NCI-H526 (cell line): ENCODE measurements around the gene AOAH.

Experiments
- DNase-seq, 2 experiments: peaks; one replicate each; lab custom pipeline; 2025; lab: John Stamatoyannopoulos, UW

AOAH gene

DNA sequence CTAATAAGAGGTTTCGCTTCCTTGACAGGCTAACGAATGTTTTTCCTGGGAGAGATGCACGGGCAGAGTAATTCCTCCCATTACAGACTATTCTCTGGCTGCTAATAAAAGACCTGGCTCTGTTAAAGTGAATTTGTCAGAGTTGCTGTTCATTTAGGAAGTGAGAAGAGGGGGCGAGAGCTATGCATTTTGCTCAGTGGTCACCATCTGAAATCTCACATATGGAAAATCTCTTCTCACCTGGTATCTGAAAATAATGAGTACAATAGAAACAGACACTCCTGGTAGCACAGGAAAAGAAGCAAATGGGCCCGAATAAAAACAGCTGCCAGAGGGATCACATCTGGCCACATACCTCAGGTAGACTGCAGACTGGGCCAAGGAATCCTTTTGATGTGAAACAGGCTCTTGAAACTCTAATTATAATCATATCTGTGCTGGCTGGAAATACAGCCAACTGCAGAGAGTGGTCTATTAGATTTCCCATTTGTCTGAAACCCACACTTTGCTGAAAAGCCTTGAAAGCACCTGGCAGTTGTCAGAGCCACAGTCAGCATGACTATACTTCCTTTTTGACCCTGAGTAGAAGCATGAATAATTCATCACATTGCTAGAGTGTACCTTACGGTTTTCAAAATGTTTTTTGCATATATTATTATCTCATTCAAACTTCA, 33.6 kb downstream of the AOAH start:
- DNase-seq, result no peak

DNA sequence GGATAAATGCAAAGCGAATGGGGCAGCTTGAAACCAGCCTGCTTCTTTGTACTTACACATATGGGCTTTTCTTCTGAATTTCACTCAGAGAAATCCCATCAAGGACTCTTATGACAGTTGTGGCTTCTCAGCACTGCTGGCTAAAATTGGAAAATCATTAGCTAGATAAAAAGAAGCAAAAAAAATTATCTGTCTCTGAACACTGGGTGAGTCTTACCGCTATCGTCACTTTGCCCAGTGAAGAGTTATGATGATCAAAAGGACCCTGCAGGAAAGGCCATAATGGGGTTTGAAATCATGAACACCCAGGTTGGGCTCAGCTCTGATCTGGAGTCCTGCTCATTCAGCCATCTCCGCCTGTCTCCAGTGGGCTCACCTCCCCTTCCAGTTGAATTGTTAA, 34.3 kb downstream of the AOAH start:
- DNase-seq, result no peak

DNA sequence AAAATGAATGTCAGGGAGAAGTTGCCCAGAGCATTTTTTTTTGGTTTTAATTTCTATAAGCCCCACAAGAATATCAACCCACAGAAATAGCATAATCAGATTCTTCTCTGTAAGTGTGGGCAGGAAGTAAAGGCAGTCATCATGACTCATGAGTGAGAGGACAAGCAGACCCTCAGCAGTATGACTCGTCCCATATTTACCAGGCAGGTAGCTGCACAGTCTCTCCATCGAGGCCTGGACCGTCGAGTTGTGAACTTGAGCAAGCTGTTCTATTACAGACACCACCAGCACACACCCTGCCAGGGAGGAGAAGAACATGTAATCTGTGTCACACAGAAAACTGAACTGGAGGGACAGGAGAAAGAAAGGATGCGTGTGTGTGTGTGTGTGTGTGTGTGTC, 37.8 kb downstream of the AOAH start:
- DNase-seq, result no peak

DNA sequence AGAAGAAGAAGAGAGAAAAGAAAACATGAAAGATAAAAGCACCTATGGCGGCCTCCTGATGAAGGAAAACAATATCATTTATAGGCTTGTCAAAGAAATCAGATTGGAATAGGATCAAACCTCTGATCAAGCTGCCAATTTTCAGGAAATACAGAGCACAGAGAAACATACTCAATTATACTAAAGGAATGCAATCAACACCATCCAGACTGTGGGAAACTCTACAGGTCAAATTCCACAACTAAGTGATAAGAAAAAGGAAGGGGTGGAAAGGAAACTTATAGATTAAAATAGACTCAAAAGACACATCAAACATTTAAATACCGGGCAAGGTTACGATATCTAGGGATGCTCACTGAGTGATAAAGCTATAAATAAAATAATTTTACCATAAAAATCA, 39.3 kb downstream of the AOAH start:
- DNase-seq, result no peak

DNA sequence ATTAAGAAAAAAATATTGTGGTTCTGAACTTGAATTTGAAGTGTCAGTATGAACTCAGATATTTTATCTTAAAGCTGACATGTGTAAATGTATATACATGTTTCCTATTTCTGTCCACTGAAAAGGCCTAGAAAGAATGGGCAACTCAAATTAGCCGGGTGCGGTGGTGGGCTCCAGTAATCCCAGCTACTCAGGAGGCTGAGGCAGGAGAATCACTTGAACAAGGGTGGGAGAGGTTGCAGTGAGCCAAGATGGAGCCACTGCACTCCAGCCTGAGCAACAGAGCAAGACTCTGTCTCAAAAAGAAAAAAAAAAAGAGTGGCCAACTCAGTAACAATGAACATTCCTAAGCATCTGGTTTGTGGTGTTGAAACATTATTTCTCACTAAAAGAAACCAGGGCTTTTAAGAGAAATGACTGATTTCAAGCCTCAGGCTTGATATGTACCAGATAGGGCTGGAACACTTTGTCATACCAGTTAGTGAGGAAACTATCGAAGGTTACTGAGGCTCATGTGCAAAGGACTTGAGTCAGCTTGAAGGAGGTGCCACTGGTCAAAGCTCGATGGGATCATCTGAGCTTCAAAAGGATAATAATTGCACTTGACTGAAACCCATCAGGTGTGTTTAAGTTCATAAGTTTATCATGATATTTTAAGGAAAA, 40.5 kb downstream of the AOAH start:
- no peak for DNase-seq

DNA sequence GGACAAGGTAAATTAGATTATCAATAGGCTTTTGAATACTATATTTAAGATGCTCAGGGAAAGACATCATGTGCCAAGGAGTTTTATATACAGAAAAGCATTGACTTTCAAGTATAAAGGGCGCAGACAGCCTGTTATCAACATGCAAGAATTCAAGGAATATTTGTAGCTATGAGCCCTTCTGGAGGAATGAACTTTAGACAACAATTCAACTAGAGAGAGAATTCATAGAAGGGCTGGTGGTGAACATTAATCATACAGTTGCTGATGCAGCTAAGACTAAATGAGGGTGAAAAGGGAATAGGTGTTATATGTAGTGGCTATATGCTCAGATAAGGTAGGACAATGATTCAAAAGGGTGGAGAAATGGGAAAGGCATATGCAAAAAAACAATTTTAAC, 41.2 kb downstream of the AOAH start:
- no peak for DNase-seq

DNA sequence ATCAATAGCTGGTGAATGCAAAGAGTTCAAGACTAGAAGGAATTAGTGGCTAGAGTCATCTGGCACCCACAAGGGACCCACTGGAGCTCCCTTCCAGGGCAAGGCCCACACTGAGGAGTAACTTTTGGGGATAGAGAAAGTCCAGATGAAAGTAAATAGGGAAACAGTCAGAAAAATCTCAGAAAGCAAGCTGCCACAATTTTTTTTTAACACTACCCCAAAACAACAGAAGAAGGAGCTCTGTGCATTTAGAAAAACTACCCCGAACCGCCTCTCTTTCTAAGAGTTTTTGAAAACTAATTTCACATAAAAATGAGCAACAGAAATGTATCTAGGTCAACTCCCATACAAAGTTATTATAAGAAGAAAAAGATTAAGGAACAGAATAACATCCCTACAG, 42.2 kb downstream of the AOAH start:
- DNase-seq, result no peak

DNA sequence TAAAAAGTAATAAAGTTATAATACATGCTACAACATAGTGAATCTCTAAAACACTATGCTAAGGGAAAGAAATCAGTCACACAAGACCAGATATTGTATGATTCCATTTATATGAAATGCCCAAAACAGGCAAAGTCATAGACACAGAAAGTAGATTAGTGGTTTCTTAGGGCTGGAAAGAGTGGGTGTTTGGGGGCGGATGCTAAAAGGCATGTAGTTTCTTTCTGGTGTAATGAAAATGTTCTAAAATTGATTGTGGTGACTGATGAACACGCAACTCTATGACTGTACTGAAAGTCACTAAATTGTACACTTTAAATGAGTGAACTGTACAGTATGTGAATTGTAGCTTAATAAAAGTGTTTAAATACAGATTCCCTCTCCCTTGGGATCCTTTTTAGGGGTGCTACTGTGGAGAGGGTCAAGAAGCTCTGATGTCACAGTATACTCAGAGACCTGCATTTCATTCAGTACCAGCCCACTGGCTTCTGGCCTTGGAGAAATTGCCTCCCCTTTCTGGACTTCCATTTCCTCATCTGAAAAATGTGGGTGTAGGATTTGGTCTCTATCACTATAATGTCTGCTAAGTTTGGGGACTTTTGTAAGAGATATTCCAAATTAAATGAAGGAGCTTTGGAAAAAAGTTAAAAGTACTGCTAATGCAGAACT, 46.4 kb downstream of the AOAH start:
- no peak for DNase-seq

DNA sequence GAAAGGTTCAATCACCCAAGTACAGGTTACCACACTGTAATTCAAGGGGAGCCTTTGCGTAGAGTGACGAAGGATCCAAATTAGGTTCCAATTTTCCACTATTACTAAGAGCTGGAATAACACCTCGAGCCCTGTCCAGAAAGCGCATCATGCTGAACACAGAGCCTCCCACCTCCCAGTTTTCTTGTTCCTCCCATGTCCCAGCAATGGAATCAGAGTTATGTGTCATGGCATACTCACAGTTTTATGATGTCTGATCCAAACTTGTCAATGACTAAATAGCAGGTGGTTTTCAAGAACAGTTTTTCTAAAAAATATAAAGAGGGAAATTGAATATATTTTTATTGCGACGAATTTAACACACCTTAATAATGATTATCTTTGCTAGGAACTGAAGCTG, 50.6 kb downstream of the AOAH start:
- no peak for DNase-seq

DNA sequence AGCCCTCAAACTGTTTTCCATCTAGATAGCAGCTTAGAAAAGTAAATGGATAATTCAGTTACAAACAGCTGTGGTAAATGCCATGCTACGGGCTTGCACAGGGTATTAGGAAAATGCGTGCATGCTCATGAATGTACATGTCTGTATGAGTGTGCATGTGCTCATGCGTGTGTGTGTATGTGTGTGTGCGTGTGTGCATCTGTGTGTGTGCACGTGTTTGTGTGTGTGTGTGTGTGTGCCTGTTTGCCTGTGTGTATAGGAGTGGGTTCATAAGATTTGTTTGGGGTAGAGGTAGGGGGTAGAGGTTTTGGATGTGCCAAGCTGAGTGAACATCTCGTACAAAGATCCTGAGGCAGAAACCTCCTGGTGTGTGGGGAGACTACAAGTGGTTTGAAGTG, 52.9 kb downstream of the AOAH start:
- DNase-seq, result no peak

DNA sequence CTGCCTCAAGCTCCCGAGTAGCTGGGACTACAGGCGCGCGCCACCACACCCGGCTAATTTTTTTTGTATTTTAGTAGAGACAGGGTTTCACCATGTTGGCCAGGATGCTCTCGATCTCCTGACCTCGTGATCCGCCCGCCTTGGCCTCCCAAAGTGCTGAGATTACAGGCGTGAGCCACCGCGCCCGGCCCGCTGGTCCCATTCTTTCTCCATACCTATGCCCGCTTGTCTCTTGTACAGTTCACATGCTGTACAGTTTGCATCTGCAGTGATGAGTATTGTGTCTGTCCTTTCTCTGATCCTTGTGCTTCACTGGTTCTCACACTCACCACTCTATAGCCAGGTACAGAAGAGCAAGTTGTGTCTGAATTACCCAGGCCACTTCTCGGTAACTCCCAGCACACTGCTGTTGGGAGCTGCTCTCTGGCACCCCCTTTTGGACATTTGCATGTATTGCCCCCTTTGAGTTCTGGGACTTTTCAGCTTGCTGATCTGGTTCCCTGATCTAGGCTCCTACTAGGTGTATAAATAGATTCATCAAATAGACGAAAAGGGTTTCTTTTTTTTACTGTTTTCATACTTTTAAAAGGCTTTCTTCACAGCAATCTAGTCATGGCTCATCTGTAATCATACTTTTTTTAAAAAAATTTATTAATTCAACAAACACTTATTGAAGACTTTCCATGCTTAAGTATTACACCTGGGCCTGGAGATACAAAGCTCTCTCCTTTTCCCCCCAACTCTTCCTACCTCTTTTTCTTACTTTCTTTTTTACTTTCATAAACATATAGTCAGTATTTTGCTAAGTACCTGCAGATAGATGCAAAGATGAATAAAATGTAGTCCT, 53.5 kb downstream of the AOAH start:
- peak; percentile 30 to 65 for DNase-seq

DNA sequence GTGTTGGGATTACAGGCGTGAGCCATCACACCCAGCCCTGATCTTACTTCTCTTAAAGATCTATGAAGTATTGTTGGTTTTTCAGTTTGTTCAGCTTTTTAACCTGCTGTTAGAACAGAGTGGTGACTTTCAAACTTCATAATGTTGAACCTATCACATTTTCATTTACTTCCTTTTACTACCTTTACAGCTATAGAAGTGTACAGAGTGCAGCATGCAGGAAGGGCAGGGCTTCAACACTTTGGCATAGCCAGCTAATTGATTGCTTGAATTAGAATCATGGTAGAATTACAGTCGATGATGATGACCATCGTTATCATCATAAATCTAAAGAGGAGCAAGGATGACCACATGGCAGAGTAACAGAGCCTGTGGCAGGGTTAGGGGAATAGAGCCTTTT, 55.5 kb downstream of the AOAH start:
- DNase-seq, result no peak

DNA sequence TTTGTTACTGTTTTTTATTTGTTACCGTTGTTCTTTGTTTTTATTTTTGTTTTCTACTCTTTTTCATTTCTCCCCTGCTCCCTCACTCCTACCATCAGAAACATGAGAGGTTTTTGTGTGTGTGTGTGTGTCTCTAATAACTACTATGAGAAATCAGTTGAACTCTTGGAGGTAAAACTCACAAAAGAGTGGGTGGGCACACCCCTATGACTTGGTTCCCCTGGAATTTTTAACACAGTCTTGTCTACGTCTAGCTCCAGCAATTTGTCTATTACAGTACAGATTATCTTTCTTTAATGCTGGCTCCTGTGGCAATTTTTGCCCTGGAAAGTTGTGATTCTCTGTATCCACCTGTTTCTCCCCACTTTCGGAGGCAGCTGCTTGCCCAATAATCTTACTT, 56.2 kb downstream of the AOAH start:
- DNase-seq, result no peak

DNA sequence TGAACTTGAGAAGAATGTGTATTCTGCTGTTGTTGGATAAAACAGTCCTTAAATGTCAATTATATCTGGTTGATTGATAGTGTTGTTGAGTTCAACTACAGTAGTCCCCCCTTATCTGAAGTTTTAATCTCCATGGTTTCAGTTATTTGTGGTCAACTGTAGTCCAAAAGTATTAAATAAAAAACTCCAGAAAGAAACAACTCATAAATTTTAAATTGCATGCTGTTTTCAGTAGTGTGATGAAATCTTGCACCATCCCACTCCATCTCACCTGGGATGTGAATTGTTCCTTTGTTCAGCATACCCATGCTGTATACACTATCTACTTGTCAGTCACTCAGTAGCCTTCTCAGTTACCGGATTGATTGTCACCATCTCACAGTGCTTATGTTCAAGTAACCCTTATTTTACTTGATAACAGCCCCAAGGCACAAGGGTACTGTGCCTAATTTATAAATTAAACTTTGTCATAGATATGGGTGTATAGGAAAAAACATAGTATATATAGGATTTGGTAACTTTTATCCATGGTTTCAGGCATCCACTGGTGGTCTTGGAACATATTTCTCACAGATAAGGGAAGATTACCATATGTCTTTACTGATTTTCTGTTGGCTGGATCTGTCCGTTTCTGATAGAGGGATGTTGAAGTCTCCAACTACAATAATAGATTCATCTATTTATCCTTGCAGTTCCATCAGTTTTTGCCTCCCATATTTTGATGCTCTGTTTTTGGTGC, 57.1 kb downstream of the AOAH start:
- no peak for DNase-seq

DNA sequence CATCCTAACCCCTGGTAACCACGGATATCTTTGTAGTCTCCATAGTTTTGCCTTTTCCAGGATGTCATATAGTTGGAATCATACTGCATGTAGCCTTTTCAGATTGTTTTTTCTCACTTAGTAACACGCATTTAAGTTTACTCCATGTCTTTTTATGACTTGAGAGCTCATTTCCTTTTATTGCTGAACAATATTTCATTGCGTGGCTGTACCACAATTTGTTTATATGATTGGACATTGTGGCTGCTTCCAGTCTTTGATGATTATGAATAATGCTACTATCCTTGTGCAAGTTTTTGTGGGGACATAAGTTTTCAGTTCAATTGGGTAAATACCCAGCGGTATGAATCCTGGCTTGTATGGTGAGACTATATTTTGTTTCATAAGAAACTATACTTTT, 60.8 kb downstream of the AOAH start:
- no peak for DNase-seq

DNA sequence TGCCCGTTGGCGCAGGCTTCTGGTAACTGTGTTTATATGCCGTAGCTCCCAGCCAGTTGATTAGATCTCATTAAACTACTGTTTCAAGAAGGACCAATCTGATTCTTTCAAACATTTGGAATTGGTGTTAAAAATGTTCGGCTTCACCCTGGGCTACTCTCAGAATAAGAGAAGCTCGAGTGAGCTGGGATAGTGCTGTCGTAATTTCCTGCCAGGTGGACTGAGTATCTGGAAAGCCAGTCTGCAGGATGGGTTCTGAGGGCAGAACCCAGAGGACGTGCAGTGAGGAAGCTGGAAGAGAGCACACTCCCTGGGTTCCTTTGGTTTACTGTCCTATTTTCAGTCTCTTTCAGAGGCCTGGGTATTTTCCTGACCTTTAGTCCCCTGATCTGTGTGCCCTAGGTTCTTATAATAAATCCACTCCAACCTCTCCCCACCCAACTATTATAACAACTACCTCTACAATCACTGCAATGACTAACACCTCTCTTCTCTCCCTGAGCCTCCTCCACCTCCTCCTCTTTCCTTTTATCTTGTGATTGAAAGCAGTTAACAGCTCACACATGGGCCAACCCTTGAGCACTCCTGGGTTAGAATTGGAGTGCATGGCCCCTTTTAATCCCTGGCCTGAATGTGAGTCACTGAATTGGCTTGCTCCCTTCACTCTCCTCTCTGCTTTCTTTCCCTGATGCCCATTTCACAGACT, 63.0 kb downstream of the AOAH start:
- no peak for DNase-seq

DNA sequence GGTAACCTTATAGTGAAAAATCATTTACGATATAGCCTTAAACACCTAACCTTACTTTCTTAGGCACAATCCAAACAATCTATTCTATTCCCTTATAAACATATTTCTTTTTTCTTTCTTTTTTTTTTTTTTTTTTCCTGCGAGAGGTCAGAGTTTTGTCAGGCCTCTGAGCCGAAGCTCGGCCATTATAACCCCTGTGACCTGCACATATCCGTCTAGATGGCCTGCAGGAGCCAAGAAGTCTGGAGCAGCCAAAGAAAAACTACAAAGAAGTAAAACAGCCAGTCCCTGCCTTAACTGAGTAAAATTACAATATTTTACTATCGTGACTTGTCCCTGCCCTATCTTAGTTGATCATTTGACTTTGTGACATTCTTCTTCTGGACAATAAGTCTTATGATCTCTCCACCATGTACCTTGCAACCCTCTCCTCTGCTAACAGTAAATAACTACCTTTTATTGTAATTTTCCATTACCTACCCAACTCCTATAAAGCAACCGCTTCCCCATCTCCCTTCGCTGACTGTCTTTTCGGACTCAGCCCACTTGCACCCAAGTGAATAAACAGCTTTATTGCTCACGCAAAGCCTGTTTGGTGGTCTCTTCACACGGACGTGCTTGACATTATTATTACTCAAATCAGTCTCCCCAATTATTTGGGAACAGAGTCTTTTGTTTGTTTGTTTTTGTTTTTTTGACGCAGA, 64.5 kb downstream of the AOAH start:
- no peak for DNase-seq

DNA sequence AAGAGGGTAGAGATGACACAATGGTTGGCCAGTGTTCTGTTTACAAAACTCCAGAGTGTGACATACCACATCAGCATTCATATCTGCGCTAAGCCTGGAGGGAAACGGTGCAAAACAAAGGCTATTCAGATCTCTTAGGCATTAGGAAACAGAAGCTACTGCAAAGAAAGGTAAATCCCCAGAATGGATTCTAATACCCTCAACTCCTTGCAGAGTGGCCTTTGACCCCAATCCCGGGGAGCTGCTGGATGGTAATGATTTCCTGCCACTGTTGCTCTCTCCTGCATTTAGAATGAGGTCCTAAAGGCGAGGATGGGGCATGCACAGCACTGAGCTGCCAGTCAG, 65.2 kb downstream of the AOAH start:
- DNase-seq, result peak in 1 of 2 experiments; percentile 7

DNA sequence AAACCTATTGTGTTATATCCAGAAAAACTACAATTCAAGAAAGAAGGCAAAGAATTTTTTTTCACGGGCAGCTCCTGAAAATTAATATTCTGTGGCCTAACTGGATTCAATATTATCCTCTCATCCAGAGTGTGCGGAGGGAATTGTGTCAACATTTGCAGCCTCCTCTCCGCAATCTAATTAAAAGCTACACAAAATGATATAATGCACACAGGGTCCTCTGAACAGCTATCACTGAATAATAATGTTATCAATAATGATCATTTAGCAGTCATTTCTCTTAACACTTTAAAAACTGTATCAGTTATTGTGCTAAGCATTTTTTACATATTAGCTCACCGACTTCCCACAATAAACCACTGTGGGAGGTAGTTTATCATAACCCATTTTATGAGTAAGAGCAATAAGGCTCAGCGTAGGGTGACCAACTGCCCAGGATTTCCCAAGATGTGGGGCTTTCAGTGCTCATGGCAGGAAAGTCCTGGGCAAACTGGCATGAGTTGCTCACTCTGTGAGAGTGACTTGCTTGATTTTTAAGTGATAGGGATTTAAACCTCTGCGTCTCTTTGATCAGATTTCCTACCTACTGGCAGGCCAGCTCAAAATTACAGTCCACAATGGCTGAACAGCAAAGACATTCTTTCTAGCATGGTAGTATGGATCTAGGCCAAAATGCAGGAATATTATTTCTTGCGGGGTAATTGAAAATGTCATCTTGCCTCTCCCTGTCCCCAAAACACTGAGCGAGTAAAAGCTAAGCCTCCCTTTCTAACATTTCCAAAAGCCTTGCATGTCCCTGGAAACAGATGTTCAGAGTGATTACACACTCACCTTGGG, 65.7 kb downstream of the AOAH start:
- DNase-seq, result no peak
